PC-3 (cell line): ENCODE data around the gene OR4D11.

Experiments used
- EZH2 ChIP-seq: fragments of 300-600 bp; sonication (generic); IDR thresholded peaks from one replicate; pipeline ENCODE4 v1.6.1; 2017; ENCODE audit warnings: antibody characterized with exemption, mild to moderate bottlenecking, low read length; ENCODE audit not compliant: unreplicated experiment
- TF ChIP-seq, protein P1 (sequence below): fragments of 300-600 bp; sonication (generic); conservative IDR thresholded peaks from 2 replicates; pipeline ENCODE4 v1.5.1; 2017; ENCODE audit warnings: antibody characterized with exemption, low read depth, mild to moderate bottlenecking, low read length

DNA sequence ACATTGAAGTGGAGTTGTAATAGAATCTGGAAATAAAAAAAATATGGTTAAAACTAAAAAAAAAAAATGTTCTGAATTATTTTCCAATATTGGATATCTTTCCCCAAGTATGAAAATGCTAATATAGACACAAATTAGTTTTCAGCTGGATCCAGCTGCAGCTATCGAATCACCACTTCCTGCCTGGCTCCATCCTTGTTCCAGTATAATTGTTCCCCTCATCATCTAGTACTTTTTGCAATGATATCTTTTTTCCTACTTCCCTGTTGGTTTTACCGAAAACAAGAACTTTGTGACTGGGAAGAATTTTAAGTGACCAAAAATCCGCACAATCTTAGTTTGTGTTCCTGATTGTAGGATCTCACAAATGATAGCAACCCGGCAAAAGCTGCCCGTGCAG lies 17.4 kb downstream of the OR4D11 start:
- TF ChIP-seq, protein P1, sequence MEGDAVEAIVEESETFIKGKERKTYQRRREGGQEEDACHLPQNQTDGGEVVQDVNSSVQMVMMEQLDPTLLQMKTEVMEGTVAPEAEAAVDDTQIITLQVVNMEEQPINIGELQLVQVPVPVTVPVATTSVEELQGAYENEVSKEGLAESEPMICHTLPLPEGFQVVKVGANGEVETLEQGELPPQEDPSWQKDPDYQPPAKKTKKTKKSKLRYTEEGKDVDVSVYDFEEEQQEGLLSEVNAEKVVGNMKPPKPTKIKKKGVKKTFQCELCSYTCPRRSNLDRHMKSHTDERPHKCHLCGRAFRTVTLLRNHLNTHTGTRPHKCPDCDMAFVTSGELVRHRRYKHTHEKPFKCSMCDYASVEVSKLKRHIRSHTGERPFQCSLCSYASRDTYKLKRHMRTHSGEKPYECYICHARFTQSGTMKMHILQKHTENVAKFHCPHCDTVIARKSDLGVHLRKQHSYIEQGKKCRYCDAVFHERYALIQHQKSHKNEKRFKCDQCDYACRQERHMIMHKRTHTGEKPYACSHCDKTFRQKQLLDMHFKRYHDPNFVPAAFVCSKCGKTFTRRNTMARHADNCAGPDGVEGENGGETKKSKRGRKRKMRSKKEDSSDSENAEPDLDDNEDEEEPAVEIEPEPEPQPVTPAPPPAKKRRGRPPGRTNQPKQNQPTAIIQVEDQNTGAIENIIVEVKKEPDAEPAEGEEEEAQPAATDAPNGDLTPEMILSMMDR, result no peak
- TF ChIP-seq EZH2, result no peak
